Measurements from ENCODE around the gene NRL.
A peak's percentile ranks its signal among the peaks of the same experiment; 100 is the strongest.

Gene NRL

DNA sequence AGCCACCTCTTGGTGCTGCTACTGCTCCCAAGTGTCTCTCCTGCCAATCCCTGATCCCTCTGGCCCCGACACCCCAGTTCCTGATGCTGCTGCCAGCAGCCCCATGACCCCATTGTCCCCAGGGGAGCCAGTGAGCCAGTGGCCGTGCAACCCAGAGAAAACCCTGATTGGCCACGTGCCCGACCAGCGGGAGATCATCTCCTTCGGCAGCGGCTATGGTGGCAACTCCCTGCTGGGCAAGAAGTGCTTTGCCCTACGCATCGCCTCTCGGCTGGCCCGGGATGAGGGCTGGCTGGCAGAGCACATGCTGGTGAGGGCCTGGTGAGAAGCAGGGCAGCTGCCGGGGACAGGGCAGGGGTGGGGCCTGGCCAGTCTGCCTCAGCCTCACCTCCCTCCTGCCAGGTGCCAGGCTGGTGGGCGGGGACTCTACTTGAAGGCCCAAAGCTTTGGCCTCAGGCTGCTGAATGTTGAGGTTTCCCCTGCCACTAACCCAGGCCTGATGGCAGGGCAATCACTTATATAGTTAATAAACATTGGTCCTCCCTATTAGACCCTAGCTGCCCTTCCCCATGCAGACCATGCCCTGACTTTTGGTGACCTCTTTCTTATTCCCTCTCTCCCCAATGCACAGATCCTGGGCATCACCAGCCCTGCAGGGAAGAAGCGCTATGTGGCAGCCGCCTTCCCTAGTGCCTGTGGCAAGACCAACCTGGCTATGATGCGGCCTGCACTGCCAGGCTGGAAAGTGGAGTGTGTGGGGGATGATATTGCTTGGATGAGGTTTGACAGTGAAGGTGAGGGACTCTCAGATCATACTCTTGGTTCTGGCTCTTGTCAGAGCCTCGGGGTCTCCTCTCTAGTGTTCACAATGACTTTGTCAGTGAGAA is 15.6 kb downstream of the NRL start:
- no peak for DNase-seq

GRCh38 chr14:24098229-24098926 is 16.4 kb downstream of the NRL start:
- DNase-seq: no peak

DNA sequence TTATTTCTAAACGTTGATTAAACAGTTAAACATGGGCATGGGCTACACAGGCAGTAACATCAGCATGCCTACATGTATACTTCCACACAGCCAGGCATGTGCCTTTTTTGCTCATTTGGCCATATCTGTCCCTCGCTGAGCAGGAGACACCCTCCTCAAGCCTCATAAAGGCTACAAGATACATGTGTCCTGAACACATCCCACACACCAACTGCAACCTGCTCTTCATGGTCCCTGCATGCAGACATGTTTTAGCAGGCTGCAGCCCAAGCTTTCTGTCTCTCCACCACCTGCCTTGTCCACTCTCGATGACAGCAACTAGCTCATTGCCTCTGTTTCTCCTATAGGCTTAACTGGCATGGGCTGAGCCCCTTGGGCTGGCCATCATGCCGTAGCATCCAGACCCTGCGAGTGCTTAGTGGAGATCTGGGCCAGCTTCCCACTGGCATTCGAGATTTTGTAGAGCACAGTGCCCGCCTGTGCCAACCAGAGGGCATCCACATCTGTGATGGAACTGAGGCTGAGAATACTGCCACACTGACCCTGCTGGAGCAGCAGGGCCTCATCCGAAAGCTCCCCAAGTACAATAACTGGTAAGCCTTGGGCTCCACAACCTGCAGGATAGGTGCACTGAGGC is 18.1 kb downstream of the NRL start:
- DNase-seq: no peak

DNA sequence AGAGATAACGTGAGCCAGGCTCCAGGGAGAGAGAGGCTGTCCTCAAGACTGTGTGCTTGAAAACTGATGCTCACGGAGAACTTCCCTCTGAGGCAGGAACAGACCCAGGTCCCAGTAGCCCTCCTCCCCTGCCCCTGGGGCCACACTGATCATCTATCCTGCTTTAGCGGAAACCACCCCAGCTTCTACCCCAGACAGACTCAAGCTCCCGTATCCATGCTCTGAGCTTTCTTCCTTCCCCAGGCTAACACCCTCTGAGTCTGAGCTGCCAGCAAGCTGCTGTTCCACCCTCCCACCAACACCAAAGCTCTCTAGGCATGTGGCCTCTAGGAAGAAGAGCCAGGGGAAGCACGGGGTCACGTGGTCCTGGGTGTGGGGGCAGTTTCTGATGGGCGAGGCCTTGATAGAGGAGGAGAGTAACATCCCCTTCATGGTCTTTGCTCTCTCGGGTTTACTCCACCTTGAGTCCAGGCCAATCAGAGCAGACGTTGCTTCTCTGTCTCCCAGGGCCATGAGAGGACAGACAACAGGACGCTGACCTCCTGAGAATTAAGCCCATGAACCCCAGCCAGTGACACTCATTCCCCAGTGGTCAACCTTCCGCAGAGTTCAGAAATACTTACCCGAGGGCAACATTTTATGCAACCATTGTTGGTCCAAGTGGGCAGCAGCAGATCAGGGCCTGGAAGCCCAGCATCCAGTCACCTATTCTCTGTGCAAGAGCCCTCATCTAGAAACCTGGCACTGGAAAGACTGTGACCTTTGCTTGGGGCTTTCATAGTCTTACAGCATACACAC is 19.3 kb downstream of the NRL start:
- peak; percentile 44 for DNase-seq

DNA sequence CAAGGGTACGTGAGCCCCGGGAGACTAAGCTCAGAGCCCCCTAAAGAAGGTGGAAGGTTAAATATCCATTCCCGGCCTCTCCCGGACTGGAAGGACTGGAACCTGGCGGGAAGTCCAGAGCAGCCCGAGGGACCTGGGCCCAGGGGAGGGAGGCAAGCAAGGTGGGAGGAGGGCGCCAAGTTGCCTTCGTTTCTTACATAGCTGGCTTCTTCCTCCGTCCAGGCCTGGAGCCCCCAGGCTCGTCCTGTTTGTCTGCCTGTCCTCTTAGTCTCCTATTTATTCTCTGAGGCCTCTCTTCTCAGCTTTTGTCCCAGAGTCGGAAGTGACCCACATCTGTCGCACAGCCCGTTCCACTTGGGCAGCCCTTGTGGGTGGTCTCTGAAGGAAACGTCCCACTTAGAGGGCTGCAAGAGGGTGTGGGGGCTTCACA is 19.9 kb downstream of the NRL start:
- no peak for DNase-seq

DNA sequence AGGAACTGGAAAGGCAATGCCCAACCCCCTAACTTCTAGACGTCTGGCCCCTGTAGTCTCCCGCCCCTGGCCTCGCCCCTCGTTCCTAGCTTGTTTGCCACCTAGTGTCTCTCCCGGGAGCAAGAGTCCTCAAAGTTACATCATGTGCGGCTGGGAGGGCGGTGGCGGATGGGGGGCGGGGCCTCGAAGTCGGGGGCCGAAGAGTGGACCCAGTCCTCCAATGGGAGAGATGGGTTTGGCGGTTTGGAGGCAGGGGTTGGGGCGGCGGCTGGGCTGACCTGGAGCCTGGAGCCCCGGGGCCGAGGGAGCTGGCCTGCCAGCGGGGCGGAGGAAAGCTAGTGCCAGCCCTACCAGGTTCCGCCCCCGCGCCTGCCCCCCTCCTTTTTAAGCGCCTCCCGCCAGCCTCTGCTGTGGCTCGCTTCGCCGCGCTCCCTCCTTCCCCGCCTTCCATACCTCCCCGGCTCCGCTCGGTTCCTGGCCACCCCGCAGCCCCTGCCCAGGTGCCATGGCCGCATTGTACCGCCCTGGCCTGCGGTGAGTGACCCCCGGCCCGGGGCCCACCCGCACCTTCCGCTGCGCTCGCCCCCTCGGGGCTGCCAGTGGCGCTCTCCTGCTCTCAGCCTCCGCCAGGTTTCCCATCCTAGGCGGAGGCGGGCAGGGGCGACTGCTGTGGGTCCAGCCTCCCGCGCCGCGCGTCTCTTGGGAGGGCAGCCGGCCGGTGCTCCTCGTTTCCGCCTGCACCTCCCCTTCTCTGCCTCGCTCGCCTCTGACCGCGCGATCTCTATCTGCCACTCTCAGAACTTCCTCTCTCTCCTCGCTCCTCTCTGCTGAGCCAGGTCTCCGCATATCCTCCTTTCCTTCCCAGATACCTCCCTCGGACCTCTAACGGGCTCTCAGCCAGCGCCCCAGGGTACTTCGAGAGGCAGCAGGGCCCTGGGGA is 20.6 kb downstream of the NRL start, which contains the start of gene PCK2:
TSS of gene PCK2 (plus strand) at position 411 of the 940 bp plus-strand sequence. CDS start at position 506, 95 bp downstream.
- peak; percentile 89 for DNase-seq

DNA sequence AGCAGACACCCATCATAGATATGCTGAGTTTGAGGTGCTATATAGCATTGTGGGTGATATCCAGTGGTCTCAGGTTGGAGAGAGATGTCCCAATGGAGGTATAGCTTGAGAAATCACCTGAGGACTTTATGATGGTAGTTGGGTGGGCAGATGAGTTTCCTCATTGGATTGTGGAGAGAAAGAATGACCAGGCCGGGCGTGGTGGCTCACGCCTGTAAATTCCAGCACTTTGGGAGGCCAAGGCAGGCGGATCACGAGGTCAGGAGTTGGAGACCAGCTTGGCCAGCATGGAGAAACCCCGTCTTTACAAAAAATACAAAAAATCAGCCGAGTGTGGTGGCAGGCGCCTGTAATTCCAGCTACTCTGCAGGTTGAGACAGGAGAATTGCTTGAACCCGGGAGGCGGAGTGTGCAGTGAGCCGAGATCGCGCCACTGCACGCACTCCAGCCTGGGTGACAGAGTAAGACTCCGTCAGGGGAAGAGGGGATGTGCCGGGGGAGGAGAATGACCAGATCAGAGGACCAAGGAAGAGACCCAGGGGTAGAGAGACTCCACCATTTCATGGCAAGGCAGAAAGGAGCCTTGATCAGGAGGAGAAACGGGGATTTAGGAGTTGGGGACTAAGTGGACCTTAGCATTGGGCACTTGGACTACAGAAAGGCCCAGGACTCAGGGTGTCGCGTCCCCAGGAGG is 21.4 kb downstream of the NRL start:
- no peak for DNase-seq

DNA sequence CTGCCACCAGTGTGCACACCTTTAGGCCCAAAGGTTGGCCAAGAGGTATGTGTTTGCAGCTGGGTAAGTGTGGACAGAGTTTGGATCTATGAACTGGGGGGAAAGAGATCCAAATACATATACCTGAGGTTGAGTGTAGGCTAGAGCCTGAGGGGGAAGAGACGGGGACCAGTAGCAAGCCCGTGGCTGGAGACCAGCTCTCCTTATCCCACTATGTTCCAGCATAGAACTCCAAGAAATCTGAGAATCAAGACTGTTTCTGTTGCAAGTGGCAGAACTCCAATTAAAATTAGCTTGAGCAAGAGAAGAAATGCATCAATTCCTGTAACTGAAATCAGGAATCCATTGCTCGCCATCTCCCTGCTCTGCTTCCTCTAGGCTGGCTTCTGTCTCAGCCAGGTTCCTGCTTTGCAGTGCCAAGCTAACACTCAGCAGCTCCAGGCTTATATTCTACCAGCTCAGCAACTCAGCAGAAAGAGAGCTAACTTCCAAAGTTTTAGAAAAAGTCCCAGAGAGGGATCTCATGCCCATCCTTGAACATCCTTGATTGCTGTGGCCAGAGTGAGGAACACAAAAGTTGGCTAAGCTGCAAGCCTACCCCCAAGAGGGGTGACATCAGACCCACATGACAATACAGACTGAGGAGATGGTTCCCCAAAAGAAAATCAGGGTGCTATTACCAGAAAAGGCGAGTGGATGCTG is 22.1 kb downstream of the NRL start:
- no peak for DNase-seq

GRCh38 chr14:24092110-24092504 is 22.6 kb downstream of the NRL start:
- DNase-seq: no peak

DNA sequence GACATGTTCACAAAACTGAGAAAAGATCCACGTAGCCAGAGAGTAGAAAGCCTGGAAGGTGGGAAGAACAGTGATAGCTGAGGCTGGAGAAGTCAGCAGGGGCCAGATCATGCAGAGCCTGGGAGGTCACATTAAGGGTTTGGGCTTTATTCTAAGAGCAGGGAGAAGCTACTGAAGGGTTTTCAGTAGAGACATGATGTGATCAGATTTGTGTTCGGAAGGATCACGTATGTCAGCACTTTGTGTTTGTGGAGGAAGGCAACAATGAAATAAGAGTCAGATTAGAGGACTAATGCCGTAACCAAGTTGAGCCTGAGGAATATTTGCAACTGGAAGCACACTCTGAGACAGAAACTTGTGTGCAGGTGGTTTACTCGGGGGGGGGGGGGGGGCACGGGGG is 24.9 kb downstream of the NRL start:
- DNase-seq: no peak

DNA sequence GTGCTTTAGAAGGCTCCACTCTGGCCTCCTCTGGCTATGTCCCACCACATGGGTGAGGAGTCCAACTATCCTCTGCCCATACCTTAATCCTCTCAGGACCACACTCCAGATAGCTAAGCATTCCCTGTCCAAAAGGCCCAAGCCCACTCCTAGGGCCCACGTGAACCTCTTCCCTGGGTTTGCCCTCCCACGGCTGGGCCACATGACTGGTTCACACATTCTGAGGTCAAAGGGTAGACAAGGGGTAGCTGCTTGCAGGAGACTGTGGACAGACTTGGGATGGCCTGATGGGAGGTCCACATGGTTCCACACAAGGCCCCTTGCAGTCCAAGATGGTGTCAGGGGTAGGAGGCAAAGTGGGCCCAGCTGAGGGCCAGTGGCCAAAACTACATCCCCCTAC is 26.7 kb downstream of the NRL start:
- DNase-seq: no peak

GRCh38 chr14:24087004-24087403 is 27.7 kb downstream of the NRL start:
- DNase-seq: no peak

- no peak for DNase-seq
These were observed 28.4 kb downstream of the NRL start for GRCh38 chr14:24086193-24086955.

GRCh38 chr14:24085215-24085614 is 29.5 kb downstream of the NRL start:
- no peak for DNase-seq

- no peak for DNase-seq
These were observed 30.3 kb downstream of the NRL start for GRCh38 chr14:24084440-24084839.

DNA sequence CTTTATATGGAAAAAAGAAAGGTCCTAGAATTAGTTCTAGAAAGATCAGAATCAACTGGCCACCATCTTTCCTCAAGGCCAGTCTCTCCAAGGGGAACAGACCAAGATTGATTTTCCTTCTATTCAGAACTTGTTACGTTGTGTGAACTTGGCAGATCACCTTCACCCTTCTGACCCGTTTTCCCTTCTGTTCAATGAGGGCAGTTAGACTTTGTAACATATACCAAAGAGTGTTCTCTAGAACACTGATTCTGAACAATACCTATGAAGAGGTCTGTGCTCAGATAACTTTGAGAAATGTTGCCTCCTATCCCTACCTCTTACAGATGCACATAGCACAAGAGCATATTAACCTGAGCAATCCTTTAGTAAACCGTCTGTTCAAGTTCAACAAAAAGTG is 31.3 kb downstream of the NRL start:
- DNase-seq: no peak

- no peak for DNase-seq
These were observed 32.2 kb downstream of the NRL start for GRCh38 chr14:24082411-24083080.

DNA sequence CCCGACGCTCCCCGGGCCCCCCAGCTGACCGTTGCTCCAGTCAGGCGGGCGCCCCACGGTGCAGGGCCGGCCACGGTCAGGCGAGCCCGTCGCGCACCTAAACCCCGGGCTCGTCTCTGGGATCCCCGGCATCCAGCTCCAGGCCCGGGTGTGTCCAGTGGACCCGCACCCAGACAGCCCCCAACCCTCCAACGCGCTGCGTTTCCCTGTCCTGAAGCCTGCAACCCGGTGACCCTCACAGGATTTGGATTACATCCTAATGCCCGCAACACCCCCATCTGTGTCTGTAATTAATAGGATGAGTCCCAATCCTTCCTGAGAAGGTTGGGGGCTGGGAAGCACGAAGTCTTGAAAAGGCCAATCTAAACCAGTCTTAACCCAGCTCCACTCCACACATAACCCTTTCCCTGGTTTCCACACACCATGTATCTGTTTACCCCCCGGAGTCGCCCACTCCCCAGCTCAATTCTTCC is 33.0 kb downstream of the NRL start:
- no peak for DNase-seq

All from NCI-H446 treated with DMSO at 0.1 percent for 48 hours (cell line).